Measurements from ENCODE around the gene MED7. TPM values are rescaled to one million over a fixed set of nuclear protein-coding genes. Genes with fewer than 3 reads are reported as not detected.

MED7 gene
- total and polyA plus RNA-seq, 2 donors (not counting 1 experiment from before 2014, with no cell fraction given), result 5.8 to 21.4 TPM

DNA sequence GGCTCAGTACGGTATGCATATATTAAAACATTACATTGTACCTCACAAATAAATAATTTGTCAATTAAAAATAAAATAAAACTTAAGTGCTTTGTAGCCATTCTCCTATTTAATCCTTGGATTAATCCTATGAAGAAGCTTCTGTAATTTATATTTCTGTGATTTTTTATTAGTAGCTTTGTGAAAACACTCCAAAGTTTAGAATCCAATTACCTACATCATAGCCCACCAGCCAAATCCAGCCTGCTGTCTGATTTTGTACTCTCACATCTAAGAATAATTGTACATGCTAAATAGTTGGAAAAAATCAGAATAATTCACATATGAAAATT is 10.4 kb downstream of the MED7 start:
- Histone ChIP-seq H3K4me2 (replicated peaks; ENCODE audit: low read depth, low read length, poor library complexity, severe bottlenecking) (no peak overlapping the region), H3K4me1 (ENCODE audit: control insufficient read depth in 2 of 2, insufficient read depth in 2 of 2, low read length in 2 of 2) (peaks cover 0 to 5% of the 10 kb centered on the region in 2 donors), H3K27me3 (replicated peaks in 1 of 4; ENCODE audit: control extremely low read depth in 1 of 4, control insufficient read depth in 3 of 4, insufficient read depth in 4 of 4, low read length in 3 of 4) (no peaks in the 10 kb centered on the region), H4K20me1 (ENCODE audit: control insufficient read depth, insufficient read depth, low read length, poor library complexity, severe bottlenecking) (no peaks in the 10 kb centered on the region), H3K79me2 (ENCODE audit: control insufficient read depth, insufficient read depth, low read length) (peaks cover 2% of the 10 kb centered on the region), H3K4me3 (ENCODE audit: control extremely low read depth in 1 of 5, extremely low read depth in 1 of 5, insufficient read depth in 1 of 5, low read depth in 2 of 5, low read length in 4 of 5) (no peak overlapping the region), H3K9ac (ENCODE audit: low read length) (no peak overlapping the region), H2AFZ (ENCODE audit: insufficient read depth, low read depth, low read length, poor library complexity, severe bottlenecking) (no peak overlapping the region), H3K27ac (ENCODE audit: low read length in 2 of 2) (no peak overlapping the region), H3K9me3 (ENCODE audit: control extremely low read depth in 1 of 3, control insufficient read depth in 2 of 3, insufficient read depth in 1 of 3, low read length in 2 of 3) (no peaks in the 10 kb centered on the region), H3K36me3 (replicated peaks in 1 of 2; ENCODE audit: control extremely low read depth in 1 of 2, control insufficient read depth in 1 of 2, extremely low read depth in 1 of 2, insufficient read depth in 2 of 2, low read length in 1 of 2) (peaks cover 0 to 5% of the 10 kb centered on the region in 2 experiments)
- H3K4me1 Mint-ChIP-seq, result peaks cover 13% of the 10 kb centered on the region
- WGBS (ENCODE audit: insufficient coverage), result no CpG with 5 or more reads among the region's 1 CpG
- ATAC-seq (ENCODE audit: low read depth), result no peak
- H3K27me3 Mint-ChIP-seq, result no peaks in the 10 kb centered on the region
- CTCF ChIA-PET, result interaction anchor here (0.8 to 1.8 kb wide), 10 partner anchors 8 to 1994 kb away, joined by 3 to 7 read pairs (median 4); no protein-coding TSS in a partner anchor
- POLR2A ChIA-PET, result no interaction called here
- no peak overlapping the region for H3K27ac Mint-ChIP-seq
- H3K4me3 Mint-ChIP-seq, result no peak overlapping the region
- DNase-seq, result no peak
- H3K9me3 Mint-ChIP-seq (ENCODE audit: insufficient read depth), result no peaks in the 10 kb centered on the region
- TF ChIP-seq, protein P1, sequence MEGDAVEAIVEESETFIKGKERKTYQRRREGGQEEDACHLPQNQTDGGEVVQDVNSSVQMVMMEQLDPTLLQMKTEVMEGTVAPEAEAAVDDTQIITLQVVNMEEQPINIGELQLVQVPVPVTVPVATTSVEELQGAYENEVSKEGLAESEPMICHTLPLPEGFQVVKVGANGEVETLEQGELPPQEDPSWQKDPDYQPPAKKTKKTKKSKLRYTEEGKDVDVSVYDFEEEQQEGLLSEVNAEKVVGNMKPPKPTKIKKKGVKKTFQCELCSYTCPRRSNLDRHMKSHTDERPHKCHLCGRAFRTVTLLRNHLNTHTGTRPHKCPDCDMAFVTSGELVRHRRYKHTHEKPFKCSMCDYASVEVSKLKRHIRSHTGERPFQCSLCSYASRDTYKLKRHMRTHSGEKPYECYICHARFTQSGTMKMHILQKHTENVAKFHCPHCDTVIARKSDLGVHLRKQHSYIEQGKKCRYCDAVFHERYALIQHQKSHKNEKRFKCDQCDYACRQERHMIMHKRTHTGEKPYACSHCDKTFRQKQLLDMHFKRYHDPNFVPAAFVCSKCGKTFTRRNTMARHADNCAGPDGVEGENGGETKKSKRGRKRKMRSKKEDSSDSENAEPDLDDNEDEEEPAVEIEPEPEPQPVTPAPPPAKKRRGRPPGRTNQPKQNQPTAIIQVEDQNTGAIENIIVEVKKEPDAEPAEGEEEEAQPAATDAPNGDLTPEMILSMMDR (IDR thresholded peaks at IDR 0.05), result no peak
- no peak for TF ChIP-seq EZH2 (IDR thresholded peaks at IDR 0.05; ENCODE audit: borderline replicate concordance, insufficient read depth, low read depth, low read length, poor library complexity, severe bottlenecking)
- intact Hi-C loops (cut with micrococcal nuclease), result loop anchor here (10.0 kb wide), 1 partner anchor 1187 kb away; no protein-coding TSS in a partner anchor

DNA sequence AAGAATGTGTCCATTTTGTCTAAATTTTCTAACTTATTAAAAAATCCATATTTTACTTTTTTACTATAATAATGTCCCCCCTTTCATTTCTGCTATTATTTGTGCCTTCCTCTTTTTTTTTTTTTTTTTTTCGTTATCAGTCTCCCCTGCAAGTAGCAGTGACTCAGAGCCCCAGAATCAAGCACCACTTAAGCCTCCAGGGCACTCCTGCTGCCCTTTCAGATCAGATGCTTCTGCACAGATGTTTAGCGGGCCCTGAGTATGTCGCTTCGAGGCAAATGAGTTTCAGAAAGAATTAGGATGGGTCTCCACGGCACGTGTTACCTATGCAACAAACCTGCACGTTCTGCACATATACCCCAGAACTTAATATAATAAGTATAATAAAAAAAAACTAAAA is 11.7 kb downstream of the MED7 start:
- Histone ChIP-seq H3K4me3 (ENCODE audit: control extremely low read depth in 1 of 5, extremely low read depth in 1 of 5, insufficient read depth in 1 of 5, low read depth in 2 of 5, low read length in 4 of 5) (no peak overlapping the region), H4K20me1 (ENCODE audit: control insufficient read depth, insufficient read depth, low read length, poor library complexity, severe bottlenecking) (no peaks in the 10 kb centered on the region), H3K4me2 (replicated peaks; ENCODE audit: low read depth, low read length, poor library complexity, severe bottlenecking) (no peak overlapping the region), H3K4me1 (ENCODE audit: control insufficient read depth in 2 of 2, insufficient read depth in 2 of 2, low read length in 2 of 2) (peaks cover 0 to 5% of the 10 kb centered on the region in 2 donors), H2AFZ (ENCODE audit: insufficient read depth, low read depth, low read length, poor library complexity, severe bottlenecking) (no peak overlapping the region), H3K36me3 (replicated peaks in 1 of 2; ENCODE audit: control extremely low read depth in 1 of 2, control insufficient read depth in 1 of 2, extremely low read depth in 1 of 2, insufficient read depth in 2 of 2, low read length in 1 of 2) (no peaks in the 10 kb centered on the region), H3K79me2 (ENCODE audit: control insufficient read depth, insufficient read depth, low read length) (no peaks in the 10 kb centered on the region), H3K27me3 (replicated peaks in 1 of 4; ENCODE audit: control extremely low read depth in 1 of 4, control insufficient read depth in 3 of 4, insufficient read depth in 4 of 4, low read length in 3 of 4) (no peaks in the 10 kb centered on the region), H3K27ac (ENCODE audit: low read length in 2 of 2) (no peak overlapping the region), H3K9me3 (ENCODE audit: control extremely low read depth in 1 of 3, control insufficient read depth in 2 of 3, insufficient read depth in 1 of 3, low read length in 2 of 3) (no peaks in the 10 kb centered on the region), H3K9ac (ENCODE audit: low read length) (no peak overlapping the region)
- Mint-ChIP-seq H3K27me3 (no peaks in the 10 kb centered on the region), H3K9me3 (ENCODE audit: insufficient read depth) (no peaks in the 10 kb centered on the region), H3K27ac (no peak overlapping the region), H3K4me1 (peaks cover 11% of the 10 kb centered on the region), H3K4me3 (no peak overlapping the region)
- POLR2A ChIA-PET, result interaction anchor here (0.7 kb wide), 2 partner anchors 27 to 415 kb away, joined by 4 to 6 read pairs; no protein-coding TSS in a partner anchor
- TF ChIP-seq EZH2 (IDR thresholded peaks at IDR 0.05; ENCODE audit: borderline replicate concordance, insufficient read depth, low read depth, low read length, poor library complexity, severe bottlenecking), result no peak
- TF ChIP-seq, protein P1 (IDR thresholded peaks at IDR 0.05), result no peak
- DNase-seq (no peak), ATAC-seq (ENCODE audit: low read depth) (no peak)
- WGBS (ENCODE audit: insufficient coverage), result no CpG with 5 or more reads among the region's 7 CpGs
- intact Hi-C loops (cut with micrococcal nuclease), result loop anchor here (10.0 kb wide), 1 partner anchor 1186 kb away; no protein-coding TSS in a partner anchor
- CTCF ChIA-PET, result interaction anchor here (0.7 to 0.8 kb wide), 2 partner anchors 23 to 292 kb away, joined by 3 to 4 read pairs; no protein-coding TSS in a partner anchor
